Transverse colon (tissue), 4 donors: ENCODE measurements around the gene ADCY9.

ENCODE experiments used
- EP300 ChIP-seq: sonication (generic); formaldehyde crosslinking; IDR thresholded peaks from one replicate; pipeline ENCODE4 v1.6.1; 2017; ENCODE audit warnings: antibody characterized with exemption, low read depth
- POLR2A ChIP-seq: fragments of 450-650 bp; IDR thresholded peaks from one replicate; pipeline ENCODE4 v1.6.1; 2016; ENCODE audit warnings: antibody characterized with exemption, mild to moderate bottlenecking, moderate library complexity
- POLR2AphosphoS5 ChIP-seq, 3 donors: sonication (generic); formaldehyde crosslinking; IDR thresholded peaks; one replicate each; pipeline ENCODE4 v1.6.1; 2016; ENCODE audit warnings: antibody characterized with exemption in 3 of 3
- TF ChIP-seq, protein P1 (sequence below), 5 experiments: fragments of 200-600 bp in 3 of 5; fragments of 450-650 bp in 2 of 5; sonication (generic) in 3 of 5; IDR thresholded peaks; 1 replicate in 2 of 5; 2 replicates in 3 of 5; pipeline ENCODE4 v1.5.1; 2016 to 2017; ENCODE audit warnings: antibody characterized with exemption in 5 of 5, inconsistent platforms in 3 of 5, mild to moderate bottlenecking in 2 of 5, moderate library complexity in 1 of 5

DNA sequence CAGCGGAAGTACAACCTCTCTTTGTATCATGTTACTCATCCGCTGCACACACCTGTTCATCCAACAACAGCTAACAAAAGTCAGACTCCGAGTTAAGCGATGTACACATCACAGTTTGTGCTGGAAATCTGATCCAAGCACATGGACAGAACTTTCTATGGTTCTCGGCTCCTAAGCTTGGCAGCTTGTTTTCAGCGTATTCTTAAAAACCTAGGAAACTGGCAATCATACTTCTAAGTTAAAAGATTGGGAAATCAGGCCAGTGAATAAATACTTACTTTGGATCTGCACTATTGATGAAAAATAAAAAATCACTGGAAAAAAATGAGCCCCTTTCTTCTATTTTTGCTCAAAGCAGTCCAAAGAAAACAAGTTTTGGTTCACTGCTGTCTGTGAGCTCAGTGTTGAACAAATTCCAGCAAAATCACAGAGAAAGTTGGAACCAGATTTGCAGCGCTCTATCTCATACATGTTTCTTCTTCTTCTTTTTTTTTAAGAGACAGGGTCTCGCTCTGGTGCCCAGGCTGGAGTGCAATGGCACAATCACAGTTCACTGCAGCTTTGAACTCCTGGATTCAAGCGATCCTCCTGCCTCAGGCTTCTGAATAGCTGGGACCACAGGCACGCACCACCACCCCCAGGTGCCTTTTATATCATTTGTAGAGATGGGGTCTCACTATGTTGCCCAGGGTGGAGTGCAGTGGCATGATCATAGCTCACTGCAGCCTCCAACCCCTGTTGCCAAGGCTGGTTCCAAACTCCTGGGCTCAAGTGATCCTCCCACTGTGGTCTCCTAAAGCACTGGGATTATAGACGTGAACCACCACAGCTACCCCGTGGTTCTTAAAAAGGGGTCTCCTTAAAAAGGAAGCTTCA, 164.1 kb downstream of the ADCY9 start:
- TF ChIP-seq EP300 (no peak), POLR2A (no peak), POLR2AphosphoS5 (IDR thresholded peaks at IDR 0.05) (no peak)
- TF ChIP-seq, protein P1, sequence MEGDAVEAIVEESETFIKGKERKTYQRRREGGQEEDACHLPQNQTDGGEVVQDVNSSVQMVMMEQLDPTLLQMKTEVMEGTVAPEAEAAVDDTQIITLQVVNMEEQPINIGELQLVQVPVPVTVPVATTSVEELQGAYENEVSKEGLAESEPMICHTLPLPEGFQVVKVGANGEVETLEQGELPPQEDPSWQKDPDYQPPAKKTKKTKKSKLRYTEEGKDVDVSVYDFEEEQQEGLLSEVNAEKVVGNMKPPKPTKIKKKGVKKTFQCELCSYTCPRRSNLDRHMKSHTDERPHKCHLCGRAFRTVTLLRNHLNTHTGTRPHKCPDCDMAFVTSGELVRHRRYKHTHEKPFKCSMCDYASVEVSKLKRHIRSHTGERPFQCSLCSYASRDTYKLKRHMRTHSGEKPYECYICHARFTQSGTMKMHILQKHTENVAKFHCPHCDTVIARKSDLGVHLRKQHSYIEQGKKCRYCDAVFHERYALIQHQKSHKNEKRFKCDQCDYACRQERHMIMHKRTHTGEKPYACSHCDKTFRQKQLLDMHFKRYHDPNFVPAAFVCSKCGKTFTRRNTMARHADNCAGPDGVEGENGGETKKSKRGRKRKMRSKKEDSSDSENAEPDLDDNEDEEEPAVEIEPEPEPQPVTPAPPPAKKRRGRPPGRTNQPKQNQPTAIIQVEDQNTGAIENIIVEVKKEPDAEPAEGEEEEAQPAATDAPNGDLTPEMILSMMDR (IDR thresholded peaks at IDR 0.05): no peak
